KG1 (cell line): ENCODE data around the gene SH2D4B.
"Not testable (repeated sequence)": the region's sequence is repeated elsewhere in the genome, so short reads cannot be mapped to it uniquely, and the experiment has no call there.

ENCODE experiments used
- DNase-seq: peaks from one replicate; lab custom pipeline; 2025; lab: John Stamatoyannopoulos, UW

SH2D4B gene

GRCh38 chr10:80524190-80524909 lies 13.4 kb upstream of the SH2D4B start:
- DNase-seq = no peak

- no peak for DNase-seq
These were observed 11.5 kb upstream of the SH2D4B start for GRCh38 chr10:80526218-80526617.

- DNase-seq = no peak
These were observed 11.0 kb upstream of the SH2D4B start for GRCh38 chr10:80526742-80527141.

DNA sequence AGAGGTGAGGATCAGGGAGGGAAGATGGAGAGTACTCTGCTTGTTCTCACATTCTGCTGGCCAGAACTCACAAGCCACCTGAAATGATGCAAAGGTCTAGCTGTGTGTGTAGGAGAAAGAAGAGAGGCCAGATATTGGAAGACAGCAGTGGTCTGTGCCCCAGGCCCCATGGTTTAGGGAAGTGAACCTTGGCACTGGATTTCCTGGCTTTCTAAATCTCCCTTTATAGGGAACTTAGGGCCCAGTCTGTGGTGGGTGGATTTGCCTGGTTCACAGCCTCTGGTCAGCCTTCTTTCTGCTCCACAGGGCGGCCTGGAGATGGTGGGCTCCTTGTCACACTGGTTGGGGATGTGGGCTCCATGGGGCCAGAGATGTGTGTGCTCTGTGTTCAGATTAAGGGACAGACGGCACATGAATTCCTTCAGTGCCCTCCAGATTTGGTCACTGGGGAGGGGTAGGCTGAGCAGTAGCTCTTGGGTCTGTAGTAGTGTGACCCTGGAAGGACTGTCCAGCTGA lies 9.5 kb upstream of the SH2D4B start:
- no peak for DNase-seq

DNA sequence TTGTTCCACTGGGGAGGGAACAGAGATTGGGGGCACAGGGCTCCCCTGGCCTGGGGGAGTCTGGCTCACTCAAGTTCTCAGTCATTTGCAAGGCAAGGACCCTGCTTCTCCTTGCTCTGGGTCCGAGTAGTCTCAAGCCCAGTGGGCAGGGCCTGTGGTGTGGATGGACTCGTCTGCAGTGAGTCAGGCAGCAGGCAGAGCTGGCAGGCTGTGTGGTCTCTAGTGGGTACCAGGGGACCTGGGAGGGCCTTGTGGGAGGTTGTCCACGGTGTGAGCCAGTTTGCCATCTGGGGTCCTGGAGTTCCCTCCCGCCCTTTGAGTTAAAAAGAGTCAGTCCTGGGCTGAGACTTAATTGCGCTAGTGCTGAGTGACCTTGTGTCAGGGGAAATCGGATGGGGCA lies 8.8 kb upstream of the SH2D4B start:
- no peak for DNase-seq

DNA sequence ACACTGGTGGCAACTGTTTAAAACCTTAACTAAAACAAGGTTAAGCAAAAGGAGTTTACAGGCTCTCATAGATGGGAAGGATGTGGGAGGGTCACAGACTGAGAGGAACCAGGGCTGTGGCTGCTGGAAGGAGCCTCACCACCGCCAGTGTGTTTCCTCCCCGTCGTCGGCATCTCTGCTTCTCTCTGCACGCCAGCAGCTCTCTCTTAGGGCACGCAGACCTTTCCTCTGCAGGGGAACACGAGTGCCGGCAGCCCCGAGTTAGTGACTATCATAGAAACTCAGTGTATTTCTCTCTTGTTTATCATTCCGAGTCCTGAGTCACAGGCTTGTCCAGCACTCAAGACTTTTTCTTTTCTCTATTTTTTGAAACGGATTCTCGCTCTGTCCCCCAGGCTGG lies 8.1 kb upstream of the SH2D4B start:
- DNase-seq = peak; percentile 50

- DNase-seq = peak; percentile 33
These were observed 7.5 kb upstream of the SH2D4B start for GRCh38 chr10:80530251-80530650.

DNA sequence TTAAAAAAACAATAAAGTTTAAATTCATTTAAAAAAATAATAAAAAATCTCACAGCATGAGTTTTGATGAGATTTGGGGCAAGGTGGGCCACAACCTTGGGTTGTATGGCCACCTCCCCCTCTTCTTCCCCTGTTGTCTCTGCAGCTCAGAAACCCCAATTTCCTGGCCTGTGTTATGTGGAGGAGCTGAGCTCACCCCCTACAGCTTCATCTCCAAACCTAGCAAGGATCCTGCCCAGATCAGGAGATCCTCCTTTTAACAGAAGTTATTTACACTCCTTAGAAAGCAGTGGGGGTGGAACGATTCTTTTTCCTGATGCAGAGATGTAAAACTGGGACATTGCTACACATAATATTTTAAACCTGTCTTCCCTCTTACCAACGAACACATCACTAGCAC lies 6.9 kb upstream of the SH2D4B start:
- no peak for DNase-seq

DNA sequence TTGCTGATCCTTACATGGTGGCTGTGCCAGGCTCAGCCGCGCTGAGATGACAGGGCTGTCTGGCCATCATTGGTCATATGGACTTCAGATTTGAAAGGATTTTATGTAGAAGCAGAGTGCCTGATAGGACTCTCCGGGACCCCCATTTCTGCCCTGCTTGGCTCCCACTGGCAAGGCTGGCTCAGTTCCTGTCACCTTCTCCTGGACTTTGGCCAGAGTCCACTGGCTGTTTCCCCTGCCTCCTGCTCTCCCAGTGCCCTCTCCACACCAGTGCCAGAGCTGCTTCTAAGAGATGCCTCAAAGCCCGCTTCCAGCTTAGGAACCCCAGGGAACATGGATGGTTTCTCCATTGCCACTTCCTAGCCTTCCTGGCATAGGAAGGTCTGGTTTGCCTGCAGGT lies 5.1 kb upstream of the SH2D4B start:
- no peak for DNase-seq

- DNase-seq = not testable (repeated sequence)
These were observed 3.6 kb upstream of the SH2D4B start for GRCh38 chr10:80534059-80534458.

GRCh38 chr10:80534646-80535045 lies 3.1 kb upstream of the SH2D4B start:
- not testable (repeated sequence) for DNase-seq

DNA sequence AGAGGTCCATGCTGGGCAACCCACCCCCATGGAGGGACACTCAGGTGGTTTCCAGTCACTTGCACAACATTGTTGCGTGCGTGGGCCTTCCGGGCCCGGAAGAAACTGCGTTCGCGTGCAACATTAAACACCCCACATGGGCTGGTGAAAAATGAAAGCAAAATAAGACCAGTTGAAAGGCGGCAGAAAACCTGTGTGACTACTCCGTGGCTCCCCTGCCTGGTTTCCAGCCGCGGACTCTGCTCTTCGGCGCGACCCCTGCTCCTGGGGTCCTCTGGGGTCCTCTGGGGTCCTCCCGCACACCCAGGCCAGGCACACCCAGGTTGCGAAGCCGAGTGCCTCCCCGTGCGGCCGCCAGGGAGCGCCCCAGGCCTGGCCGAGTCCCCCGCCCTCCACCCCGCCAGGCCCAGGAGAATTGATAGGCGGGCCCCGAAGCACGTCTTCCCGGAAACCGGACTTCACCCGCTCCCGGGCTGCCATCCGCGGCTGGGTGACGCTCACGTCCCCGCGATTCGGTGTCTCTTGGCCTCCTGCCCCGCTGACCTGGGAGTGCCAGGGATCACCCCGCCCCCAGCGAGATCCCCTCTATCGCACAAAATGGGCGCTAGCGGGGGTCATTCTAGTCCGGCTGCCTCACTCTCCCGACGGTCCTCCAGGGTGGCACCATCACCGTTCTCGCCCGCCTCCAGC lies 1.9 kb upstream of the SH2D4B start:
- no peak for DNase-seq

- no peak for DNase-seq
These were observed 1.3 kb upstream of the SH2D4B start for GRCh38 chr10:80536361-80536835.

- DNase-seq = no peak
These were observed 491 bp upstream of the SH2D4B start for GRCh38 chr10:80537086-80537735.

GRCh38 chr10:80538481-80539185 lies 931 bp downstream of the SH2D4B start:
- no peak for DNase-seq

GRCh38 chr10:80539421-80540031 lies 1.8 kb downstream of the SH2D4B start:
- DNase-seq = no peak

DNA sequence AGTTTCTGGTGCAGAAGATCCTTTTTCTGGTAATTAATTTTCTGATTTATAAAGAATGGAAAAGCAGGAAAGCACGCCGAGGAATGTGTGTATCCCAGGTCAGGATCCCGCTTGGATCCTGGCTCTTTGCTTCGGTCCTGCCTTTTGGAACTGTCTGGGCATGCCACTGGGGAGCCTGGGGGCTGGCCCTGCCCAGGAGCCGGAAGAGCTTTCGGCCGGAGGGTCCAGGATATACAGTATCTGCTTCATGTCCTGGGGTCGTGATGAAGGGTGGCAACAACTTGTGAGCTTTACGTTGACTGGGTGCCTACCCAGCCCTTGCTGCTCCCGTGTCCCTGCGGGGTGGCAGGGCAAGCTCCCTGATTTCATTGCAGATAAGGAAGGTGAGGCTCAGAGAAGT lies 2.4 kb downstream of the SH2D4B start:
- DNase-seq = no peak

DNA sequence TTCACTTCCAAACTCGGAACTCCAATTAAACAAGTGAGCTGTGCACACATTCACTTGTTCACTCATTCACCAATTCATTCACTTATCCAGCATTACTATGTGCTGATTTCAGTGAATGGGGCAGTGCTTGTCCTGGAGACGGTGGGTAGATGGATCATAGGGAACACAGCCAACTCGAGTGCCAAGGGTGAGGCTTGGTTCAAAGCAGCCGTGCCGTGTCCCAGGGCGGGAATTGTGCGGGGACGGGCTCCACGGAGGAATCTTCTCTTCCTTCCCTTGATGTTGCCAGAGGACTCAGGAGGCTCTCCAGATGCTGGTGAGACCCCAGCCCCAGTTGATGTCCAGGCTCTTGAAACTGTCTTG lies 2.9 kb downstream of the SH2D4B start:
- DNase-seq = no peak

DNA sequence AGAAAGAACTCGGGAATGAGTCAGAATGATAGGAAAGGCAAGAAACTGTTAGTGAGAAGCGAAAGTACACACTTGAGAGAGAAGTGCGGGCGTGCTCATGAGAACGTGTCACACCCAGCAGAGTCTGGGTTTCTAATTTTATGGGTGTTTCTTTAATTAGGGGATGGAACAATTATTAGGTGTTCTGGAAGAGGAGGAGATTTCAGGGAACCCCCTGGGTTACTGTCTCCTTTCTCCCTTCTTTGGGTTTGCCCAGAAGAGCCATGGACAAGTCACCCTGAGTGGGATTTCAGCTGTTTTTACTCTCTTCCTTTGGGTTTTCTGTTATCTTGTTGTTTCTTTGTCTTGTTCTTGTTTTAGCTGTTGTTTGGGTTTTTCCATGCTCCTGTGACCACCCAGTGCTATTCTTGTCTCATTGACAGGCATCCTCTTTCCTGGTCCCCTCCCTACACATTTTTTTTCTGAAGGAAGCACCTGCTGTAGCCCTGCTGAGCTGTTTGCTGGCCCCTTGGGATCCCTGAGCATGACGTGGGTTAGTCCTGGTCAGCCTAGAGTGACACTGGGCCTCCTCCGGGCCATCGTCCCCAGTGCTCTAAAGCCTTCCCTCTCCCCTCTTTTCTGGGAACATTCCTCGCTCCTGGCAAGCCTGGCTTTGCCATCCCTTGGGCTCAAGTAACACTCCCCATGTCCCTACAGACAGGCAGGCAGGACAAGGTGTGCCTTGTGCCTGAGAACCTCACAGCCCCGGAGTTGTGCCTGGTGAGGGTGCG lies 3.5 kb downstream of the SH2D4B start:
- no peak for DNase-seq

- DNase-seq = no peak
These were observed 4.4 kb downstream of the SH2D4B start for GRCh38 chr10:80542053-80542452.

DNA sequence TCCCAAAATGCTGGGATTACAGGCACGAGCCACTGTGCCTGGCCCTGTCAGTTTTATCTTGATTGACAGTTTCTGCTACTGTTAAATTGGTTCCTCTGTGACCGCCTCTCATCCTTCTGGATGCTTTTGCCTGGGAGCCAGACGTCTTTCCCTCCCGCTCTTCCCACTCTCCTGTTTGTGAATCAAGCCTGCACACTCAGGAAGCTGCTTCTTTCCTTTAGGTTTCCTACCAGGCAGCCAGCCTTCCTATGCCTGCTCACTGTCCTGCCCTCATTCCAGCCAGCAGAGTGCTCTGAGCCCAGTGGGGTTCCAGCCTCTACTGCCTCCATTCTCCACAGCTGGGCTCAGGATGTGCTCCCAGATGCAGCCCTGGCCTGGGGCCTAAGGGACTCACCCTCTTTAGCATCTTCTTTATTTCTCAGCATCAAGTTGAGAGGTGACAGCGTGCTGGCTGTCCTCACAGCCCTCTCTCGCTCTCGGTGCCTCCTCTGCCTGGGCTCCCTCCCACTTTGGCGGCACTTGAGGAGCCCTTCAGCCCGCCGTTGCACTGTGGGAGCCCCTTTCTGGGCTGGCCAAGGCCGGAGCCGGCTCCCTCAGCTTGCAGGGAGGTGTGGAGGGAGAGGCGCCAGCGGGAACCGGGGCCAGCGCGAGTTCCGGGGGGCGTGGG lies 5.1 kb downstream of the SH2D4B start:
- DNase-seq = no peak
